Cardiac septum (tissue), 1 donor: ENCODE results near the gene RREB1. TPM values are rescaled to one million over a fixed set of nuclear protein-coding genes. Genes with fewer than 3 reads are reported as not detected.

Source experiments
- DNase-seq: peaks from one replicate; pipeline ENCODE4 v3.0.0-alpha.2; 2020; ENCODE audit warnings: low spot score
- intact Hi-C: fragments of 100-400 bp; cut with DNase I; formaldehyde crosslinking; loops from one replicate; pipeline ENCODE4 v1.14.0; 2022
- total RNA-seq: library from RNA; stranded (reverse); fragmentation: NEBNext Ultra II Directional; extraction: Animal tissue kit (Norgen Biotek cat#: 25700); gene quantifications from one replicate; pipeline ENCODE4 v1.2.1, GENCODE V29; 2021
- donor health status: DM: no; HTN: no; CAD: no.

RREB1 gene
- total RNA-seq, 1 donor from 2014 or later = 27.8 TPM

DNA sequence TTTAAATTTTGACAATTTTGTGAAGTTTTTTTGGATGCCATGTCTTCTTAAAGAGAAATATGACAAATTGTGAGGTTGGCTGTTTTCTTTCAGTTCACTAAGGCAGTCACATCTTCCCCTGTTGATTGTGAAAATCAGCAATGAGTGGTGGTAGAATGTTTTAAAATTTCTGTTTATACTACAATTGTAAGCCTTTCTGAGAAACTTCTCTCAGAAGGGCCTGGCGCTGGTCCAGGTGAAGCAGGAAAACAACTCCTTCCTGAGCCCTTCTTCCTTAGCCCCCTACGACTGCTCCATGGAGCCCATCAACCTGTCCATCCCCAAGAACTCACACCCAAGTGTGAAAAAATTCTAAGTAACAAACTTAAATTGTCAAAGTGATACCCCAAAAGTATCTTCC, 124.6 kb downstream of the RREB1 start:
- intact Hi-C loops = loop anchor here (10.0 kb wide), 1 partner anchor 308 kb away; no protein-coding TSS in a partner anchor
- no peak for DNase-seq

DNA sequence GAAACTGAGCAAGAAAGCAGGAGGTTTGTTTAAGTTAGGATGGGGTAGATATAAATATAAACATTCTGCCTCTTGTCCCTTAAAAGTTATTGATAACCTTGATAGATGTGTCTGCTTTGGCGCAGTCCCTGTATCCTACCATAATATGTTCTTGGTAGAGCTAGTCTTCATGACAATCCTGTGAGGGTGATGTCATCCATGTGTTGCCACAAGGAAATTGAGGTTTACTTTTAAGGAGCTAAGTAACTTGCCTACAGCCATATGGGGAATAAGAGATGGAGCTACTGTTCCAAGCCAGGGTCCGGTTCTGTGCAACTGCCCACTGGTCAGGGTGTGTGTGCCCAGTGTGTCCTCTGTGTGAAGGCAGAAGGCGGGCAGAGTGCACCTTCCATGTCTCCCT, 126.8 kb downstream of the RREB1 start:
- intact Hi-C loops = loop anchor here (10.0 kb wide), 1 partner anchor 310 kb away; no protein-coding TSS in a partner anchor
- DNase-seq = no peak

DNA sequence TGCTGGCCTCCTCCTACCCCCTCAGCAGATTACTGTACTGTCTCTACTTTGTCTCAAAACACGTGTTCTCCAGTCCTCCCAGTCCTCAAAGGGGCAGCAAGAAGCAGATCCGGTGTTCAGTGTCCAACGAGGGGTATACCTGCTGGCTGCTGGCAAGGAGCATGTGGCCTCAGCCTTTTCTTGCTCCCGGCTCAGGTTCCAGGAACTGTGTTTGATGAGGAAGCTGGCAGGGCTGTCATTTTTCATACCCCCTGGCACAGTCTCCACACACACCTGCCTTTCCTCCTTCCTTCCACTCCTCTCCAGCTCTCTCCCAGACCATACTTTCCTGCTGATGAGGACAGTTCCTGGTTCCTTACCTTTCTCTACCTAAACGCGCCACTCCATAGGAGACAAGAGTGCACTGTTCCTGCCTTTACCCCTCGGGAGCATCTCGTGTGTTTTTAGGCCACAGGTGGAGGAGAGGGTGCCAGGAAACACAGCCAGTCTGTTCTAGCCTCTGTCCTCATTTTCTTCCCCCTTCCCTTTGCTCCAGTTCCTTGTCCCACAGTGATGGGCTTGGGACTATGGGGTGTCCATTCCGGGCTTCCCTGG, 128.0 kb downstream of the RREB1 start:
- intact Hi-C loops = loop anchor here (10.0 kb wide), 1 partner anchor 311 kb away; no protein-coding TSS in a partner anchor
- no peak for DNase-seq

DNA sequence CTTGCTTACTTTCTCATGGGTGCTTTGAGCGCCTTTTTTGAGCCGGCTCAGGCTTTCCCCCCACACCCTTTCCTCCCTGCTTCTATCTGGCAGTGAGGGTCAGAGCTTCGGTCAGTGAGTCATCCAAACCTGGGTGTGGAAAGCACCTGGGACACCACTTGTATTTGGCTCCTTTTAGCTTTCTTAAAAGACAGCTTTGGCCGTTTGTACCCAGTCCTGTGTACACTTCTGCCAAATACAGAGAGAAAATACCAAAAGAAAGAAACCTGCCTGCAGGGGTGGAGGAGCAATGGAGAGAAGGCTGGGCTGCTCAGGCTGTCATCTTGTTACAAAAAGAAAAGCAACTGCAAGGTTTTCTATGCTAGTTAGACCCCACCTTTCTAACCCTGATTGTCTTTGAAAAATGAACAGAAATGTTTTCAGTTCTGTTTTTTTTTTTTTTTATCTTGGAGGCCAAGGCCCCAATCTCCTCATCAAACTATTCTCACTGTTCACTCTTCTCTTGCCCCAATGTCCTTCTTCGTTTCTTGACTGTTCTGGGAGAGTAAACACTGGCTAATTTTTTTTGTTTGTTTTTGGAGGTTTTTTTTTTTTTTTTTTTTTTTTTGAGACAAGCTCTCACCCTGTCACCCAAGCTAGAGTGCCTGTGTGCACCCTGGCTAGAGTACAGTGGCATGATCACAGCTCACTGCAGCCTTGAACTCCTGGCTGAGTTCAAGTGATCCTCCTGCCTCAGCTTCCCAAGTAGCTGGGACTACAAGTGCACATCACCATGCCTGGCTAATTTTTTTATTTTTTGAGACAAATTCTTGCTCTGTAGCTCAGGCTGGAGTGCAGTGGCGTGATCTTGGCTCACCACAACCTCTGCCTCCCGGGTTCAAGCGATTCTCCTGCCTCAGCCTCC, 128.8 kb downstream of the RREB1 start:
- DNase-seq = no peak
- intact Hi-C loops = loop anchor here (10.0 kb wide), 1 partner anchor 312 kb away; no protein-coding TSS in a partner anchor

DNA sequence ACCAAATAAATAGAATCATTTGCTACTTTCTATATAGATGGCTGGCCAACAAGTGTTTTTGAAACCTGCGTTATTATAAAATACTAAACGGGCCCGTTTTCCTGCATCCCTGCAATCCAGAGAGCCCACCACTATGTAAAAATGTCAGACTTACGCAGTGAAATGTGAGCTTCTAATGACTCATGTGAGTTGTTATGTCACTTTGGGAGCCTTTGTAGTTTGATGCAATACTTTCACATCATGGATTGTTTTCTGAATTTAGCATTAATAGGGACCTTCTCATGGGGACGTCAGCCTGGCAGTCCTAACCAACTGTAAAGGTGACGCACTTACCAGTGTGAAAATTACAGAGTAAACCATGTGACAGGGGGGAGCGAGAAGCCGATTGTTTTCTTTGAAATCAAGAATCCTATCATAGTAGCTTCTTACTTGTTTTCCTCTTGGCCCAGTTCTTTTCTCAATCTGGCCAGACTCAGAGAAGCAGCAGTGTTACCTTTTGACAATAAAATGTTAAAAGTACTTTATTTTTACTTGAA, 130.0 kb downstream of the RREB1 start:
- DNase-seq = no peak
- intact Hi-C loops = loop anchor here (10.0 kb wide), 1 partner anchor 313 kb away; no protein-coding TSS in a partner anchor

DNA sequence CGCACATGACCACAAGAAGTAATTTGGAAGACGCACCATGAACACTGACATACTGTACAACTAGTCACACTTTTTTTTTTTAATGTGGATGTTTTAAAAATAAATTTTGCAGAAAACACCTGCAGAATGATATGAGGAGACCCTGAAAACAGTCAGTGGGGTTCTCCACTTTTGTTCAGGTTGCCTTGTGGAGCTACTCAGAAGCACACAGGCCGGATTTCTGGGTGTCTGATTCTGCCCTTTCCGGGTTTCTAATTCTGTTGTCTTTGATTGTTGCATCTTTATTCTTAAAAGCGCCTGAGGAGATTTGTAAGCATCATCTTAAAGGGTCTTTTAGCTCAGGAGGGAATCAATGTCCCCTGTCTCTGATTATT, 130.8 kb downstream of the RREB1 start:
- intact Hi-C loops = loop anchor here (10.0 kb wide), 1 partner anchor 314 kb away; no protein-coding TSS in a partner anchor
- no peak for DNase-seq

DNA sequence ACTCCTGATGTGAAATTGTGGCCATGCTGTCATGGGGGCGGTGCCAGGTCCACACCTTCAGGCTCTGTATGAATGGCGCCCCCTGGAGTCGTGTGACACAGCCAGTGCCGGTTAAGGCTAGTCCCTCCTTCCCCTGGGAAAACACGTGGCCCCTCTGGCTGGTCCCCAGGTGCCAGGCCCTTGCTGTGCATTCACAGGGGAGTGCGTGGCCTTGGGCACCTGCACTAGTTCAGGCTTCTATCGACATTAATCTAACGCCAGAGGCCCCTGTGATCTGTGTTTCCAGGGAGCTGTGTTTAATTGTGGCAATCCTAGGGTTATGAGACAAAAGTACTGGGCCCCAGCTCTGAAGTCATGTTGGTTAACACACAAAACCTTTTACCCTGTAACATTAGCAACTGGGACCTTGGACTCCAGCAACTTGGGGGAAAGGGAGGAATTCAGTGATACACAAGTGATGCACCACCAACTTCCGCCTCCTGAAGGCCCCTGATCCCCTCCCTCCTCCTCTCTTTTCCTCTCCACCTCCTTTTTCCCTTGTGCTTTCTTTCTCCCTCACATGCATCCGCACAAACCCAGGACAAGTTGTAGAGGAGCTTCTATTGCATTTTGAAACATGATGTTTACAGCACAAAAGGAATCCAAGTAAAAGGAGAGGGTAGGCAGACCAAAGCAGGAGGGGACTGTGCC, 131.3 kb downstream of the RREB1 start:
- intact Hi-C loops = loop anchor here (10.0 kb wide), 1 partner anchor 314 kb away; no protein-coding TSS in a partner anchor
- peak; percentile 92 for DNase-seq

DNA sequence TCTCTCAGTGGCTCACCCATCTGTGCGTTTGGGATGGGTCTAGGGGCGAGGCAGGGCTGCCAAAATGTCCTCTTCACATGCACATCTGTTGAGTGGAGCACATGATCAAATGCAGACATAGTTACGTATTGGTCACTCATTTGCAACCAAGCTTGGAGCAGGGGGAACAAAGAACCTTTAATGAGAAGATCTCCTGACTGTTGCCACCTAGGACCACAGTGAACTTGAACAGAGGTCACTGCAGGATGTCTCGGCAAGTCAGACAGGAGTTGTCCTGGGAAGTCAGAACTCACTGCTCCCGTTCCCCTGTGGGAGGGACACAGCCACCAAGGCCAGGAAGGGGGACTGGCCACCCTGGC, 131.8 kb downstream of the RREB1 start:
- intact Hi-C loops = loop anchor here (10.0 kb wide), 1 partner anchor 315 kb away; no protein-coding TSS in a partner anchor
- DNase-seq = no peak

DNA sequence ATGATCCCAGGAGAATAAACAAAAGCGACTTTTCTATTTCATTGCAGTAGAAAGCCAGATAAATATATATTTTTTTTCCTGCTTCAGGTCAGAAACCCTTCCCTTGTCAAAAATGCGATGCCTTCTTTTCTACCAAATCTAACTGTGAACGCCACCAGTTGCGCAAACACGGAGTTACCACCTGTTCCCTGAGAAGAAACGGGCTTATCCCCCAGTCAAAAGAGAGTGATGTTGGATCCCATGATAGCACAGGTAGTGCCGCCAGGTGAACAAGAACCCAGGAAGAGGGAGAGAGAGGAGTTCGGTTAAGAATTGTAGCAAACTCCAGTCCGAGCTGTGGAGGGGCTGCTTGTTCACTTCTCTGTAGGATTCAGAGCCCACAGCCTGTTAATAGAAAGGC, 132.6 kb downstream of the RREB1 start:
- DNase-seq = no peak
- intact Hi-C loops = loop anchor here (5.0 kb wide), 2 partner anchors 563 to 683 kb away; no protein-coding TSS in a partner anchor

DNA sequence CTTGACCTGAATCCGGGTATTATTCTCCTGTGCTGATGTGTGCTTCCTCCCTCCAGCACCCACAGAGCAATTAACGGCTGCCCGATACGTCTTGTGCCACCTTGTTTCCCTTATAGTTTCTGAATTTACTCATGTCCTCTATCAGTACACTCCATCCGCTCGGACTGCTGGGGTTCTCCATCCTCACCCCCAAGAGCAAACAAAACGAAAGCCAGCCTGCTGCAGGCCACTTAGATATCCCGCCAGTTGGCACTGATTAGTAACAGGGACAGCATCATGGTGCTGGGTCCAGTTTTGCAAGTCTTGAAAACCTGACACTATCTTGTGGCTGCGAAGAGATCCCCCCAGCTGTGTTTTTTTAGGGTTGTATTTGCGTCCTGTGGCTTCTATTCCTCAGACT, 133.4 kb downstream of the RREB1 start:
- intact Hi-C loops = loop anchor here (5.0 kb wide), 2 partner anchors 564 to 684 kb away; no protein-coding TSS in a partner anchor
- DNase-seq = no peak

DNA sequence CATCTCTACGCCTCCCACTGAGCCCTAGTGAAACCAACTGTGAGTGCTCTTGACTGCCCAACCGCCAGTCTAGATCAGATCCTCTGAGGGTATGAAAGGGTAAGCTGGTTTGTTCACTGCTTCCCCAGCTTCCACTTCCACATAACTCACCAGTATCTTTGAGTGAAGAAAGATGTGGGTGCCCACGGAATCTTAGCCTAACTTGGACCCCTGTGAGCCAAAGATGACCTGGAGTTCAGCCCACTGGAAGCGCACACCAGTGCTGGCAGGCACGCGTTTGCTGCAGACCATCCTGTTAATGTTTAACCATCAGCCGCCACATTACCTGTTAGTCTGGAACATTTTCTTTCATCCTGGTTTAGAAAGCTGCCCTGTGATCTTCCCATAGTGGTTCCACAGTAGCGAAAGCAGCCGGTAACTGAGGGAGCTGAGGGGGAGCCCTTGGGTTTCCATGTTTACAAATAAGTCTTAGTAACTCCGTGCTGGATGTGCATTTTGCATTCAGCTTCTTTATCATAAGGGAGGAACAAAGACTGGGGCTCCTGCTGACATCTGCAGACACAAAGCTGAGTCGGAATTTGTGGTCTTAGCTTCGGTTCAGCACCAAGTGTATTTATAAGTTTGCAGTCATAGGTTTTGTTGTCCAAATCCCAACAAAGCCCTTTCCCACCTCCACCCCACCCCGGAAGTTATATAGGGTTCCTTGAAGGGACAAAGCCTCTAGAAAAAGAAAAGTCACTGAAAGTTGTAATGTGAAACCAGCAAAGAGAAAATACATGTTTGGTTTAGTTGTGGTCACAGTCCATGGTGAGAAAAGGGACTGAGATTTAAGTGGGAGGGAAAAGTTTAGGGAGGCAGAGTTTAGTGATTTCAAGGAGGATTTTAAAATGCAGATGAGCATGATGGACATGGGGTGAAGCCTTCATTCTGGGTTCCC, 134.2 kb downstream of the RREB1 start:
- no peak for DNase-seq

DNA sequence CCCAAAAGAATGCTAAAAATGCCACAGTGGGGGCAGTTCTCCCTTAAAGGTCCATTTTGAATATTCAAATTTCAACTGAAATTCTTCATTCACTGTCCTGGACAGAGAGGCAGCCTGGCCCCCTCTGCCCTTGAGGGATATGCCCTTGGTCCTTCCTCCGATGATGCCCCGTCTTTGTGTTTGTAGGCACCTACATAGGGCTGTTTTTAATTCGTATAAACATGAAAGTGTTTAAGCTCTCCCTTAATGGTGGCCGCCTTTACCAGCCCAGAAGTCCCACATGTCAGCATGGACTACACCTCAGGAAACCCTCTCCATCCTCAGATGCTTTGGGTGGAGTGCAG, 135.0 kb downstream of the RREB1 start:
- DNase-seq = no peak
- intact Hi-C loops = loop anchor here (1.0 to 5.0 kb wide), 3 partner anchors 520 to 686 kb away; no protein-coding TSS in a partner anchor

More for the DNA sequence above, 134.2 kb downstream of the RREB1 start:
- intact Hi-C loops = loop anchor here (5.0 kb wide), 2 partner anchors 565 to 685 kb away; no protein-coding TSS in a partner anchor

DNA sequence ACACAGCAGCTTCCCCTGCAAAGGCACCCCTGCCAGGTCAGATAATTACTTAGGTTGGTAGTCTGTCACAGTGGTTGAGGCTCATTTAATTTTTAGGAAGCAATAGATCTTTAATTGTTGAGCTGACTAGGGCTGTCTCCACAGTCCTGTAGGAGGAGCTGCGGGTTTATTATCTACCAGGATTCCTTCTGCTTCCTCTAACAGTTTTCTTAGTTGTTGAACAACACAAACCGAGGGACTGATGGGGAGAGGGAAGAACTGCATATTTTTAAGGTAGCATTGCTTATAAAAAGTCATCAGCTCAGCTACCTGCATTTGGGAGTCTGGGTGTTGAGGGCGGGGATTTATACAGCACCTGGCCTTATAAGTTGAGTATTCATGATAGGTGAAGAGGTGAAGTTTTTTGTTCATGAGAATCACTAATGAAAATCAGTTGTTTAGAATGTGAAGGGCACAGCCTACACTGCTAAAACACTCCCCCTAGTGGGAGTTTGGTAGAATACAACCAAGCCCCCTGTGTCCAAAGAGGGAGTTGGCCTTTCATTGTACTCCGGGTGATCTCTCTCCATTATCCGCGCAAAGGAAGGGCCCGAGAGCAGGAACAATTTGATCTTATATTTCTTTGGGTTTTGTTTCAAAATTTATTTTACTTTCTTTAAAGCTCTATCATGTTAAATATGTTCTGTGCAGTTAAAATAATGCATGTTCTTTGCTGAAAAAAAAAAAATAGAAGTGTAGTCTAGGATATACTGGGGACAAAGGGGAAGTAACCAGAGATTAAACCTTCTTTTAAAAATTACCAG, 135.6 kb downstream of the RREB1 start:
- intact Hi-C loops = loop anchor here (1.0 to 5.0 kb wide), 3 partner anchors 520 to 686 kb away; no protein-coding TSS in a partner anchor
- DNase-seq = no peak

DNA sequence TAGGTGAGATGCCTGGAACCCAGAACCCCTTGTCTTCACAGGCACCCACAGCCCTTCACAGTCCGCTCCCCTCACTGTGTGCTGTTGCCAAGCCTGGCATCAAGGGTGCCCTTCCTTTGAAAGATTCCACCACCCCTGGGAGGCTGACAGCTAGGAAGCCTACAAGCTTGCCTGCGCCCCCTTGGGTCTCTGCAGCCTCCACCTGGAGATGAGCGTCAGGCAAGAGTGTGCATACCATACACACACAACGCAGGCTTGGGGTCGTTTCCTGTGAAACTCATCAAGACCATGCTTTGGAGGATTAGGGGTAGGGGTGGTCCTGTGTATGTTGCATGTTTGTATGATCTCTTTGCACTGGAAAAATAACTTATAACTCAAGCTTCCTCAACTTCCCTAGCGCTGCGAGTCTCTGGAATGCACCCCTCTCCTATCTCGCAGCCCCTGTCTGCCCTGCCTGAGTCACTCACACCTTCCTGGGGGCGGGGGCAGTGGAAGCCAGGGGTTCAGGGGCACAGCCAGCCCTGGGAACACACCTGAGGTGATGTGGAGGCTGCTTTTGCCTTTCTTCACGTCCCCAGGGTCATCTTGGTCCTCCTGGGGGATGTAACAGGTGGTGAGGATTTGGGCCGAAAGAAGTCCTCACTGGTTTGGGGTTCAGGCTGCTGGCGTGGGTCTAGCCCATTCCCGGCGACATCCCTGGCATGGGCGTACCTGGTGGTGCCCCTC, 138.1 kb downstream of the RREB1 start:
- intact Hi-C loops = no loop called here
- no peak for DNase-seq

DNA sequence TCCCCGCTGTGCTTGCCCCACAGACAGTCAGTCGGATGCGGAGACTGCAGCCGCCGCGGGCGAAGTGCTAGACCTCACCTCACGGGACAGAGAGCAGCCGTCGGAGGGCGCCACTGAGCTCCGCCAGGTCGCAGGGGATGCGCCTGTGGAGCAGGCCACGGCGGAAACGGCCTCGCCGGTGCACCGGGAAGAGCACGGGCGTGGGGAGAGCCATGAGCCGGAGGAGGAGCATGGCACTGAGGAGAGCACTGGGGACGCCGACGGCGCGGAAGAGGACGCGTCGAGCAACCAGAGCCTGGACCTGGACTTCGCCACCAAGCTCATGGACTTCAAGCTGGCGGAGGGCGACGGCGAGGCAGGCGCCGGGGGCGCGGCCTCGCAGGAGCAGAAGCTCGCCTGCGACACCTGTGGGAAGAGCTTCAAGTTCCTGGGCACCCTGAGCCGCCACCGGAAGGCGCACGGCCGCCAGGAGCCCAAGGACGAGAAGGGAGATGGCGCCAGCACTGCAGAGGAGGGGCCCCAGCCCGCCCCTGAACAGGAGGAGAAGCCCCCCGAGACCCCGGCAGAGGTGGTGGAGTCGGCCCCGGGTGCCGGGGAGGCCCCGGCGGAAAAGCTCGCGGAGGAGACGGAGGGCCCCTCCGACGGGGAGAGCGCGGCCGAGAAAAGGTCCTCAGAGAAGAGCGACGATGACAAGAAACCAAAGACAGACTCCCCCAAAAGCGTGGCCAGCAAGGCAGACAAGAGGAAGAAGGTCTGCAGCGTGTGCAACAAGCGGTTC, 138.8 kb downstream of the RREB1 start:
- intact Hi-C loops = no loop called here

DNA sequence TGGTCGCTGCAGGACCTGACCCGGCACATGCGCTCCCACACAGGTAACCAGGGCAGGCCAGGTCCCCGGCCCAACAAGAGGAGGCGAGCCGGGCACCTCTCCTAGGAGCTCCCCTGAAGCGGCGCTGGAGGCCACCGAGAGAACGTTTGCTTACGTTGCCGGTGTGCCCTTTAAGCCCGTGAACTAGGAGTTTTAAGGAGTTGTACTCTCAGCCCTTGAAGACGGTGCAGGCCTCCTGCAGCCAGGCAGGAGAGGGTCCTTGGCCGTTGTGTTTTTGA, 139.4 kb downstream of the RREB1 start:
- no peak for DNase-seq
- intact Hi-C loops = no loop called here

More for the DNA sequence above, 138.8 kb downstream of the RREB1 start:
- DNase-seq = no peak
